Activated CD4-positive, alpha-beta T cell treated with anti-CD3 and anti-CD28 coated beads for 4 hours (primary cell): ENCODE results near the gene TBL1XR1.

Experiments used
- DNase-seq, 2 donors: peaks; one replicate each; pipeline ENCODE4 v3.0.0-alpha.2; 2020

TBL1XR1 gene

GRCh38 chr3:177106594-177106993 lies 90.7 kb downstream of the TBL1XR1 start:
- DNase-seq: no peak

- DNase-seq: no peak
These were observed 91.1 kb downstream of the TBL1XR1 start for GRCh38 chr3:177106184-177106583.

- DNase-seq: no peak
These were observed 91.7 kb downstream of the TBL1XR1 start for GRCh38 chr3:177105623-177106022.

- no peak for DNase-seq
These were observed 92.8 kb downstream of the TBL1XR1 start for GRCh38 chr3:177104299-177104992.

GRCh38 chr3:177102553-177102952 lies 94.7 kb downstream of the TBL1XR1 start:
- no peak for DNase-seq

DNA sequence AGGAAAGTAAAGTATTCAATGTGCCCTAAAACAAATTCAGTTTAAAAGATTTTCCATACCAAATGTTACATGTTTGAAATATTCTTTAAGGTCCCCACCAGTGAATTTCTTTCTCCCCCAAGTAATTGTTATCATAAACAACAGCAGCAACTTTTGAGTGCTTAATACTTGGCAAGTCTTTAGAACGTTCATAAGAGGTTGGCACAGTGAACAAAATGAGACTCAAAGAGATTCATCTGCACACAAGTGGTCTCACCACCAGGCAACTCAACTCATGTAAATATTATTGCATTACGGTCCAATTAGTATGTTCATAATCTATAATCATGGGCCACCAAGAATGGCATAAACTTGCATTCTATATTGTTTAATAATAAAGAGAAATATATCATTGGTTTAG lies 98.7 kb downstream of the TBL1XR1 start:
- no peak for DNase-seq

DNA sequence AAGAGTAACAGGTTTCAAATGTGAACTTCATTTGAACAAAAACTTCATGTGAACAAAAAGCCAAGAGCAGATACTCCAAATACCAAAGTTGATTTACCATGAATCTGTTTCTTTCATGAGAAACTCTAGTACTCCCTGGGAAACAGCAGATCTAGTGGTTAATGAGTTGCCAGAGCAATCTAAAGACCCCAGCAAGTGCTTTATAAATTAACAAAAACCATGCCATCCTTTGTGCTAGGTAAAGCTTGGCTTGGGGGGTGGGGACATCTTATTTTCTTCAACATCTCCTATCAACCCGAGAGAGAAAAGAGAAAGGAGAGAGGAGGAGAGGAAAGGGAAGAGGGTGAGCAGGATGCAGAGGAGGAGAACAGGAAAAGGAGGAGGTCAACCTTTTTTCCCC lies 100.7 kb downstream of the TBL1XR1 start:
- DNase-seq: no peak

GRCh38 chr3:177093966-177094365 lies 103.3 kb downstream of the TBL1XR1 start:
- DNase-seq: no peak

DNA sequence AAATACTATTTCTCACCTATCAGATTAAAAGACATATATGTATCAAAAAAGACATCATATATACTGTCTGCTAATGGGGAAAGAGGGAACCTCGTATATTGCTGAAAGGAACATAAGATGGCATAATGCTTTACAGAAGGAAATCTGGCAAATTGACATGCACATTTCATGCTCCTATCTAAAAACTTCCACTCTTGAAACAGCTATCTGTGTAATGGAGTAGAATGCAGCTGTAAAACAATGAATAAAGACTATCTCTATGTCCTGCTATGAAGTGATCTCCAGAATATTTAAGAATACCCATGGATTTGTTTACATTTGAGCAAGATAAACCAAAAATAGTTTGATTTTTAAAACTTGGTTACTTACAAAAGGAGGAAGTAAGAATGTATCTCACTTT lies 107.4 kb downstream of the TBL1XR1 start:
- no peak for DNase-seq

- no peak for DNase-seq
These were observed 108.2 kb downstream of the TBL1XR1 start for GRCh38 chr3:177089110-177089509.

DNA sequence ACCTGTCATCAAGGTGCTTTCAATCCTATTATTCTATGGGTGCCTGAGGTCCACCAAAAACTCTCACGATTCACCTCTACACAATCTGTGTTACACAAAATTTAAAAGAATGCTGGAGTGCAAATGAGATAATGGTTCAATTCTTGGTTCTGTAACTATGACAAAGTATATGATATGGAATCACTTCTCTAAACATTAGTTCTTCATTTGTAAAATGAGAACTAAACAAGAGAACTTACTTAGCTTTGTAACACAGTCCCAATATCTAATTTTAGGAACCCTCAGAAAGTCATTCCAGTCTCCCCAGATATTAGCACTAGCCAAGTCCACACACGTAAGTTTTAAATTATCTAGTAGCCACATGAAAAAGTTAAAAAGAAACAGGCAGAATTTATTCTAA lies 111.5 kb downstream of the TBL1XR1 start:
- DNase-seq: no peak

GRCh38 chr3:177084616-177085015 lies 112.7 kb downstream of the TBL1XR1 start:
- no peak for DNase-seq

GRCh38 chr3:177080122-177080521 lies 117.2 kb downstream of the TBL1XR1 start:
- DNase-seq: no peak

GRCh38 chr3:177079684-177080083 lies 117.6 kb downstream of the TBL1XR1 start:
- DNase-seq: no peak

DNA sequence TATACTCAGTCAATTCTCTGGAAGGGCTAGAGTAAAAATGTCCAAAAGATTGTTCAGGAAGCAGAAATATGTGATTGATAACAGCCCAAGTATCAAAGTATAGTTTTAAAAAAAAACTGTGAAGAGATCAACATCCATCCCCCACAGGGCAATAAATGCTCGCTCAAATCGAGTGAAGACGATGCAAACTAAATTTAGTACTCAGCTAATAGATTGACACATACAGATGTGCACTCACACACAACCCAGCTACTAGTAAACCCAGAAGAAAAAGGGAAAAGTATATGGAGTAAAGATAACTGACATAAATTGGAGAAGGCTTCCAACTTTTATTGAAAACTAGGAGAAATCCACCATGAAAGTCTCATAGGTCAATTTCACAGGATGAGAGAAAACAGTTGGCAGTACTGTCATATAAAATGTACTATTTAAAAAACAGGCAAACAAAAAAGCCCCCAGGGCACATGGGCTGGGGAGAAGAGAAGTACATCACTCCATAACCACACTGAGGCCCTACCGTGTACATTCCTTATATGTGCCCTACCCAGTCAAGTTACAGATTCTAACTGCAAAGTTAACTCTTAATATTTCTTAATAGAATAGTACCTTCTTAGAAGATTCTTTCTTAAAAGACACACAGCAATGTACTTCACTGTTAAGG lies 125.7 kb downstream of the TBL1XR1 start:
- no peak for DNase-seq

- DNase-seq: no peak
These were observed 127.6 kb downstream of the TBL1XR1 start for GRCh38 chr3:177069514-177070329.

DNA sequence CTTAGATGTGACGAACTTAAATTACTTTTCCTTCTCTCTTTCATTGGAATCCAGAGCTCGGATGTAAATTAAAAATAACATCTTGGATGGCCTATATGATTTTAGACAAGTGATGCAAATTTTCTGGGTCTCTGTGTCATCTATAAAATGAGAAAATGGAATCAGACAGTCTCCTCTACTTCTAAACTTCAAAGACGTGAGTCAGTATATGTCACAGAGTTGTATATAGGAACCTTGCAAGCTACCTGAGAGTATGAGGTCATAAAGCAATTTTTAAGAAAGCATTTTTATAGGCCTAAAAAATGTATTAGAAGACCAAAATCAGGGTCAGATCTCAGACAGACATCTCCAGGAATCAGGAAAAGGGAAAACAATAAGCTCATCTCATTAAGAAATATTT lies 128.3 kb downstream of the TBL1XR1 start:
- DNase-seq: no peak

DNA sequence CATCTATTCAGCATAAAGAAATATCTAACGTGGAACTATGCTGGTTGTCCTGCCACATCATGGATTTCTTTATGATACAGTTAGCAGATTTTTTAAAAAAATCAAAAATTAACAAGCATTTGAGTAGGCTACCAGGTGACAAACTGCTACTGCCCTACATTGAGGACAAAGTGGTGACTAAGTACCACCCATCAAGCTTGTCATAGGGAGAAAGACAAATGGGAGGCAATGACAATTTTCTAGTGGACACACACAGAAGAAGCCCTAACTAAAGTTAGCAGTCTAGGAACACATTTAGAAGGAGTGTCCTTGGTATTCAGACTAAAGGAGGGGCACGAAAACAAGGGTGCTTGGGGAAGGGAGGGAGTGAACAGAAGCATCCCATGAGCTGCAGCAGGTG lies 131.2 kb downstream of the TBL1XR1 start:
- DNase-seq: no peak

DNA sequence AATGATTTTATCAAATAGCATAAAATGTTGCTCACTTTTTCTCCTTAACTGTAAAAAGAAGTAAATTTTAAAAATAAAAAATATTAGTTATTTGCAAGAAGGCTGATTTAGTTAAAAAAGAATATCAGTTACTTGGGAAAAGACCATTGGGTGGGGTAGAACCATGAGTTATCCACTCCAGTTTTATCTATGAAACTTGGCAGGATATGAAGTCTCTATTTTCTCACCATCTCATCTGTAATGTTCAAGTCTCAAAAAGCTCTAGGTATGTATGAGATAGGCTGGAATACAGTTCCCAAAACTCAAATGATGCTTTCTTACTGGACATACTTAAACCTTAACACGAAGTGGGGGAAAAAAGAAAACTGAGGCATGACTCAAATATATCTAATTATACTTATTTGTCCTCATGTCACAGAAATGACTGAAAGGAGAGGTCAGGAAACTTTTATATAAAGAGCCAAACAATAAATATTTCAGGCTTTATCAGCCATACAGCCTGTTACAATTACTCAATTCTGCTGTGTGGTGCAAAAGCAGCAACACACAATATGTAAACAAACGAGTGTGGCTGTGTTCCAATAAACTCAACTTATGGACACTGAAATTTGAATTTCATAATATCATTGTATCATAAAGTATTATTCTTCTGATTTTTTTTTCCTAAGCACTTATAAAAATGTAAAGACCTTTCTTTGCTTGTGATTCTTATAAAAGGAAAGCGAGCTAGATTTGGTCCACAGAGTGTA lies 131.8 kb downstream of the TBL1XR1 start:
- DNase-seq: no peak

GRCh38 chr3:177062052-177062732 lies 135.1 kb downstream of the TBL1XR1 start:
- no peak for DNase-seq

- no peak for DNase-seq
These were observed 135.9 kb downstream of the TBL1XR1 start for GRCh38 chr3:177061369-177061768.

GRCh38 chr3:177060492-177060891 lies 136.8 kb downstream of the TBL1XR1 start:
- no peak for DNase-seq

DNA sequence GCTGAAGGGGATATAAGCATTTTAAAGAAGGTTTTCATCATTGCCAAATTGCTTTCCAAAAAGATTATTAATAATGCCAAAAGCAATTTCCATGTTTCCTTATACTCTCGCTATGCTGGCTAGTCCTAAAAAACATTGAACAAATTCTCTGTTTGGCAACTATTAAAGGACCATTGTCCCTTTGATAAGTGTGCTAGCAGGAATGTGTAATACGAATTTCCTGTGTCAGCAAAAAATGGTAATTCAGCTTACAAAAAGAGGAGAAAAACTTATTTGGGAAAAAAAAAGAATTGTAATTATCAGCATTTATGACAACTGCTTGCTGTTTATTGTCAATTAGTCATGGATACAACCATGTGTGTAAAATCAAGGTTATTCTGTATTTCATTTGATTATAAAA lies 138.6 kb downstream of the TBL1XR1 start:
- no peak for DNase-seq
